Activated CD8-positive, alpha-beta memory T cell treated with anti-CD3 and anti-CD28 coated beads, Interleukin-2, amount 50 U/mL, for 1 hour (primary cell): ENCODE measurements around the gene MYBPC2.

ENCODE experiments used
- DNase-seq: peaks from one replicate; pipeline ENCODE4 v3.0.0-alpha.2; 2020; ENCODE audit errors: extremely low read depth

Gene MYBPC2

DNA sequence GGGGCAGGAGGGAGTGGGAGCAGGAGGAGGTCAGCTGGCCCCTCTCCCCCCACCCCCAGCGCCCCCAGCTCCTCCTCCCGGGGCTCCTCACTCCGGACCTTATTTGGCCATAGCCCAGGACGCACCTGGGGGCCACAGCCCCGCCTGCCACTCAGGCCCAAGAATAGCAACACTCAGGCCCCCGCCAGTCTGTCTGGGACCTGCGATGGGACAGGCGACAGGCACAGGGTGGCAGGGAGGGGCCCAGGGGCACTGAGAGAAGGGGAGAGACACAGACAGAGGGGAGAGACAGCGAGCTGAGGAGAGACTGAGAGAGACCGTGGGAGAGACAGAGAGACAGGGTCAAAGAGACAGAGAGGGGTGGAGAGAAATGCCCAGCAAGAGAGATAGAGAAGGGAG, 68.1 kb downstream of the MYBPC2 start:
- no peak for DNase-seq

DNA sequence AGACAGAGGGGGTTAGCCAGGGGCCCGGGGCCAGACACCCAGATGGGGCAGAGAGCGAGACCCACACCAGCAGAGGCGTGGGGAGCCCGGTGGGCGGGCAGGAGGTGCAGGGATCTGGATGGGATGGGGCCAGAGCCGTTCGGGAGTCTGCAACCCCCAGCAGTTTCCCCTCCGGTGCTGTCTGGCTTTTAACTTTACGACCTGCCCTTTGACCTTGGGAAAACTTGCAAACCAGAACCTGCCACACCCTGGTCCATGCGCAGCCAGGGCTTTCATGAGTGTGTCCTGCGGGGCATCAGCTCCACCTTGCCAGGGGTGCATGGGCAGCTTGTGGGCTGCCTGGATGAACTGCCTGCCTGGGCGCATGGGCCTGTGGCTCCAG, 68.5 kb downstream of the MYBPC2 start:
- no peak for DNase-seq

DNA sequence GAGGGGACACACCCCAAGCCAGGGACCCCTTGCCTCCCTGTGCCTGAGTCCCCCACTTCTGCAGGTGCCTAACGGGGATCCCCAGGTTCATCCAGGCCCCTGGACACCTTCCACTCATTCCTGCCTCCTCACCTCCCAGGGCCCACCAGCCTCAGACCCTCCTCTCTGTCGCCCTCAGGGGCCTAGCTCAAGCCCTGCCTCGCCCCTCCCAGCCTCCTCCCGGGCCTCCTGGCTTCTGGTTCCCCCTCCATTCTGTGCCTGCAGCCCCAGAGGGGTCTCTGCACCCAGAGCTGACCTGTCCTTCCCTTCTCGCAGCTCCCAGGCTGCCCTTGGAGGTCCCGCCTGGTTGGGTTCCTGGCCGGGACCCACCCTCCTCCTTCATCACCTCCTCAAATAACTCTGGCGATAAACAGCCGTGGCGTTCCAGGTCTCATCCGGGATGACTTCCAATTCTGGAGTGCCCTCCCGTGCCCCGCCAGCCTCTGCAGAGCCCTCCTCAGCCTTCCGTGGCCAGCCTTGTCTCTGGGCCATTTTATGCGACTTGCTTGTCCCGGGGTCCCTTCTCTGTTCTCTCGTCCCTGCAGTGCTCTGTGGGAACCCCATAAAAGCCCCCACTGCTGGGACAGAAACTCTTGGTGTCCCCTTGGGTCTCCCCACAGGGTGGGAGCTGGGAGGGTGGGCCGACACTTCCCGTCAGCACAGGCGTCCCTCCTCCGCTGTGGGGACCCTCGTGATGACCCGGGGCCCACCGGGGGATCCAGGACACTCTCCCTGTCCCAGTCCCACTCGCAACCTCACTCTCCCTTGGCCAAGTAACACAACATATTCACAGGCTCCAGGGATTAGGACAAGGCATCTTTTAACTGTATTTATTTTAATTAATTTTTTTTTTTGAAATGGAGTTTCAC, 69.1 kb downstream of the MYBPC2 start:
- DNase-seq: no peak

DNA sequence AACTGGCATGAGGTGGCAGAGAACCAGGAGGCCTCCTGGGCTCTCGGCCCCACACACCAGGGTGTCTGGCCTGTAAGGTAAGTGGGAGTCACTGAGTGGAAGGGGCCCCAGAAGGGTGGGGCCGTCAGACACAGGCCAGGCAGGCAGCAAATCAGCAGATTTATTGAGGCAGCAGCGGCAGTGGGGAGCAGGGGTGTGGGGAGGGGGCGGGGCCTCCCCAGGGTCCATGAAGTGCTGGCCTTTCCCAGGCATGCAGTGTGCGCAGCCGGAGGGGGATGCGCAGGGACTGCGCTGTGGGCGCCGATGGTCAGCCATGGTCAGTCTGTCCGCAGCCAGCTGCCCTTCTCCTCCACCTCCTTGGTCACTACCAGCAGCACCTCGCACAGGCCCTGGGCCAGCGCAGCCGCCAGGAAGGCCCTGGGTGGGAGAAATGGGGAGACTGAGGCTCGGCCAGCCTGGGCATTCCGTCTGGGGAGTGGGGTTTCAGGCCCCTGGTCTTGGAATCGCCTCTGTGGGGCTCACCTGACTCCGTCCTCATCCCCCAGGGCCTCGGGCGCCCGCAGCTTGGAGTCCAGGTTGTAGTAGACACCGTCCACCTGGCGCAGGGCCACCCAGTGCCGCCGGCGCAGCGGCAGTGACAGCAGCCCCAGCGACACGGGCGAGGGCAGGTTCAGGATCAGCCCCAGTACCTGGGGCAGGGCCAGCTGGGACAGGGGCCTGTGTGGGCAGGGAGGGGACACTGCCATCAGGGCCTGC, 73.3 kb downstream of the MYBPC2 start:
- DNase-seq: no peak

DNA sequence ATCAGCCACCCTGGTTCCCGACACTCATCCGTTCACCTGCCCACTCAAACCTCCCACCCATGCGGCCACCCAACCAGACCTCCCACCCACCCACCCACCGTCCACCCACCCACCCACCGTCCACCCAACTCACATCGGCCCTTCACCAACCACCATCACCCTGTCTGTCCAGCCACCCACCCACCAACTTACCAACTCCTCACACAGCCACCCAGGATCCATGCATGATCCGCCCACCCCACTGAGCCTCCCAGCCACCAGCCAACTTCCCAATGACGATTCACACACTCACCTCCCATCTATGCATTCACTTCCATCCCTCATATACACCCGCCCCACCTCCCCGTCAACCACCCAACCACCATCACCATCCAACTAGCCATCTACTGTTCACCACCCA, 74.0 kb downstream of the MYBPC2 start:
- DNase-seq: no peak

DNA sequence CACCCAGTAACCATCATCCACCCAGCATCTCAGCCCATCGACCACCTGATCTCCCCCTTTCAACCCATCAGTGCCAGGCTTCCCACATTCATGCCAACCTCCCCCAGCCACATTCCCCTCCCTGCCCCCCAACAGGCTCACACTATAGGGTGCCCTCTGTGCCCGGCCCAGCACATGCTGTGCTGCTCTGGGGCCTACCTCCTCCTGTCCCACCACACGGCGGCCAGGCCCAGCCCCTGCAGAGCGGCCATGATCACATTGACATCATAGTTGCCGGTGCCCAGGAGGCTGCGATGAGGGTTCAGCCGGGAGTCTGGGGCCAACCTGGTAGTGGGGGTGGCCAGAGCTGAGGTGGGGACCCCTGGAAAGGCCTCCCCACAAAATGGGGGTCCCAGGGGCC, 74.7 kb downstream of the MYBPC2 start:
- no peak for DNase-seq

DNA sequence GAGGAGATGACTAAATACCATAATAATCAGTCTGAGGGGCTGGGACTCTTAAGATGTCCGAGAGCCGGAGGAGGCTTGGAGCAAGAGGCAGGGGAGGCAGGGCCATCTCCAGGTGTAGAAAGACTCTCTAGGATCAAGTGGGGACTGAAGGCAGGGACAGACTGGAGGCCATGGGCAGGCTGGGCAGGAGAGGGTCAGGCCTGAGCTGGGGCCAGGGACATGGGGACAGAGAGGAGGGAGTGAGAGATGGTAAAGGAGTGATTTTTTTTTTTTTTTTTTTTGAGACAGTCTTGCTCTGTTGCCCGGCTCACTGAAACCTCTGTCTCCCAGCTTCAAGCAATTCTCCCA, 76.1 kb downstream of the MYBPC2 start:
- DNase-seq: no peak

DNA sequence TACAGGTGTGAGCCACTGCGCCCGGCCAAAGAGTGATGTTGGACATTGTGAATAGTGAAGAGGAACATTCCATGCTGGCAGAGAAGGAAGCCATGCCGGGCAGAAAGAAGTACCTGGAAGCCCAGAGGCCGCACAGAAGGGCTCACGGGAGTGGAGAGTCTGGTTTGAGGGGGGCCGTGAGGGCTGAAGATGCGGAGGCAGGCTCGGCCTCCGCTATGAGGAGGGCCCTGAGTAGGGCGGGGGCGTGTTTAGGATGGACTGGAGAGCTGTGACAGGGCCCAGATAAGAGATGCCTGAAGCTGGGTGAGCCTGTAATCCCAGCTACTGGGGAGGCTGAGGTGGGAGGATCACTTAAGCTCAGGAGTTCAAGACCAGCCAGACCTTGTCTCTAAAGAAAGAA, 76.7 kb downstream of the MYBPC2 start:
- no peak for DNase-seq

DNA sequence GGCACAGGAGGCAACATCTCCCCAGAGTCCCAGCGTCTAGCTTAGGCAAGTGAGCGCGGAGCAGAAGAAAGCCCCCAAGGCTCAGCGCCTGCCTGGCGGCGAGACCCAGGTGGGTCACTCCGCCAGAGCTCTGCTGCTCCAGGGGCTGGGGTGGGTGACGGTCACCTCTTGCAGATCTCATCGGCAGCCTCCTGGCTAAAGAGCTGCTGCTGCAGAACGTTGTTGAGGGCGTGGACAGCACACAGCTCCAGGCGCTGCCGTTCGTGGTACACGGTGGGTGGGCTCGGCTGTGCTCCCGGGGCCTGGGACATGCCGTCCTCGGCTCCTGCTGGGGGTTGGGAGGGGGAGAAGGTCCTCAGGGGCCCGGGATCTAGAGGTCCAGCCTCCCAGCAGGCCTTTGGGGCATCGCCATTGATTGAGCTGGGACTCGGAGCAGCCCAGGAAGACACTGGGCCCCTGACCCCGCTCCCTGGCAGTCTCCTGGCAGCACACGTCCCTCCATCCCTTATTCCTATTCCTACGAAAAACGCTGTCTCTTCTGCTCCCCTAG, 77.5 kb downstream of the MYBPC2 start:
- no peak for DNase-seq

DNA sequence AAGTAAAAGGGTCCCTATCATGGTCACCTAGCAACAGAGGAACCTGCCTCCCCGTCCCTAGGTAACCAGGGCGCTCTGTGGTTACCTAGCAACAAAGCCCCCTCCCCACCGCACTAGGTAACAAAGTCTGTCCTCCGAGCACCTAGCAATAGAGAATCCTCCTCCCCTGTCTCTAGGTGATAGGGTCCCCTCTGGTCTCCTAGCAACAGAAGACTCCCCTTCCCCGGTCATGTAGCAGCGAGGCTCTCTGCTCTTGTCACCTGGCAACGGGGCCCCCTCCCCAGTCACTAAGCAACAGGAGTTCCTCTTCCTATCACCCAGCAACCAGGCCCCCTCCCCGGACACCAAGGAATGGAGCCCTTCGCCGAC, 78.0 kb downstream of the MYBPC2 start:
- DNase-seq: no peak

DNA sequence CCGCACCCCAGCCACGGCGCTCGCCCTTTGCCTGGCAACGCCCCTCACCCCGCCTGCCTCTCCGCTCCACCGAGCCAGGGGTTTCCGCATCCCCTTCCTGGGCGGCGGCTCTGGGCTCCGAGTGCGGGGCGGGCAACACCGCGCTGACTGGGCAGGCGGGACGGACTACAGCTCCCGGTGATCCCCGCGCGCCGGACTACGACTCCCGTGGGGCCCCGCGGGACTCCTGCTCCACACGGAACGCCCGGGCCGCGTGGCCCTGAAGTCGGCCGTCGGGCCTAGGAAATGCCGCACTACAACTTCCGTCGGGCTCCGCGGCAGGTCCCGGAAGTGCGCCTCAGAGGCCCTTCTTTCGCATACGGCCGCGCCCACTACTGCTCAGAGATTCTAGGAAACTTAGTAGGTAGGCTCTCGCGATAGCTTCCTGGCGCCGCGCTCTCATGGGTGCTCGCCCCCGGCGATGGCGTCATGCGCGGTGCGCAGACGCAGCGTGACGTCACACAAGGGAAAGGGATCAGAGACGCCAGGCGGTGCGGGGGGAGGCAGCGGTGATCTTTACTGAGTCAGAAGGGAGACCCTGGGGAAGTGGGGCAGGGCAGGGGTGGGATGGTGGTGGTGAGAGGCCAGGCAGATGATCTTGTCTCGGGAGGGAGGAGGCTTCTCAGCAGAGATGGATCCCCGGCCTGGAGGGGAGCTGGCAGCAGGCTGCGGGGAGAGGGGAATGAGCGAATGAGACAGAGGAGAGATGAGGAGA, 78.6 kb downstream of the MYBPC2 start, which contains the start of gene JOSD2:
Gene JOSD2 (minus strand): TSS at position 123 of the 754 bp plus-strand sequence. CDS start 760 bp downstream, outside the sequence.
- DNase-seq: peak; percentile 98

DNA sequence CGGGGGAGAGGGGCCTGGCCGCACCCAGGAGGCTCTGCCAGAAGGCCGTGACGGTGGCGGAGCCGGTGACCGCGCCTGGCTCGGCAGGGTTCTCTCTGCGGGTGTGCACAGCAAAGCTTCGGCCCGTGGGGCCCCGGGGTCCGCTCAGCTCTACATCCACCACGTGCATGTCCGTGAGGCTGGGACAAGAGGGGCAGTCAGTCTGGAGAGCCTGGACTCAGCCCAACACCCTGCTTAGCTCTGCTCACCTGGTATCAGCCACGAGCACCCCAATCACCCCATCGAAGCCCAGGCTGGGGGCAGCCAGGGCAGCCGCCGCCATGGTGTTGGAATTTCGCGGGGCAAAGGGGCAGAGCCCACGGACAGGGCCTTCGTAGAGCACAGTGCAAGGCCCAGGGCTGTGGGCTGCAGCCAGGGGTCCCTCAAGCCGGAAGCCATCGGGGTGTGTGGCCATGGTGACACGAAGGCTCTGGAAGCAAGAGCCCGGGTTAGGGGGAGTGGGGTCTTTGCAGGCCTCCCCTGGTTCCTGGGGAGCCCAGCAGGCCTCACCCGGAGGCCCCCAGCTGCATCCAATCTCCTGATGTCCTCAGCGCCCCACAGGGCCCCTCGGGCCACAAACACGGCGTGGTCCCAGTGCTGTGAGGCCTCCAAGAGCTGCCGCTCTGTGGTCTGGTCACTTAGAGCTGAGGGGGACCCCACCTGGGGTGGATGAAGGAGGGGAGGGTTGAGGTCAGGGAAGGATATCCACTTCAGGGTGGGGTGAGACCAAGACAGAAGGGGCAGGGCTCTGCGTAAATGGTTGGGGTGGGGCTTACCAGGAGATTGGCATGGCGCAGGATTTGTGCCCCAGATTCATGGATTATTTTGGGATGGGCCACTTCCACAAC, 79.7 kb downstream of the MYBPC2 start:
- DNase-seq: no peak

DNA sequence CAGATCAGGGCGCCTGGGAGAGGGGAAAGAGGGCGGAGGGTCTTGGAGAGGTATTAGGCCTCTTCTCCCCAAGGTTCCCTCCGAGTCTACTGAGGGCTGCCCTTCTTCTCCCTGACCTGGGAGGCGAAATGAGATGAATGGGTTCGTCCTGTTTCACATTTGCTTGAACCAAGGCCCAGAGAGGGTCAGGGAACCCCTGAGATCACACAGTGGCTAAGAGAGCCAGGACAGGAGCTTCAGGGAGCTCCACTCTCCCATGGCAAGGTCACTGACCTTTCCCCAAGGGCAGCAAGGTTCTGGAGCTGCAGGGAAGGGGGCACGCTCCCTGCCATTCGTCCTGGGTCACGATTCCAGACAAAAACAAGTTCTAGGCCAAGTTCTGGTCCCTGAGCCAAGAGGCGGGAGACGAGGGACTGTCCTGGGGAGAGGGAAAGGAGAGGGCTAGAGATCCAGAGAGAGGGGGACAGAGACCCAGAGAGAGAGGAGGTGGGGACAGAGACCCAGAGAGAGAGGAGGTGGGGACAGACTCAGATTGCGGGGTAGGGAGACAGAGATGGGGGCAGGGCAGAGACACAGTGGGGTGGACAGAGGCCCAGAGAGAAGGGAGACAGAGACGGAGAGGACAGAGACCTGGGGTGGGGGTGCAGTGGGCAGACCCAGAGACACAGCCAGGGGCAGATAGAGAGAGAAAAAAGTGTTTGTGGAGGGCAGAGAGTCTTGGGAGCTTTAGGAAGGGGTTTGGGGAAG, 80.5 kb downstream of the MYBPC2 start:
- no peak for DNase-seq

DNA sequence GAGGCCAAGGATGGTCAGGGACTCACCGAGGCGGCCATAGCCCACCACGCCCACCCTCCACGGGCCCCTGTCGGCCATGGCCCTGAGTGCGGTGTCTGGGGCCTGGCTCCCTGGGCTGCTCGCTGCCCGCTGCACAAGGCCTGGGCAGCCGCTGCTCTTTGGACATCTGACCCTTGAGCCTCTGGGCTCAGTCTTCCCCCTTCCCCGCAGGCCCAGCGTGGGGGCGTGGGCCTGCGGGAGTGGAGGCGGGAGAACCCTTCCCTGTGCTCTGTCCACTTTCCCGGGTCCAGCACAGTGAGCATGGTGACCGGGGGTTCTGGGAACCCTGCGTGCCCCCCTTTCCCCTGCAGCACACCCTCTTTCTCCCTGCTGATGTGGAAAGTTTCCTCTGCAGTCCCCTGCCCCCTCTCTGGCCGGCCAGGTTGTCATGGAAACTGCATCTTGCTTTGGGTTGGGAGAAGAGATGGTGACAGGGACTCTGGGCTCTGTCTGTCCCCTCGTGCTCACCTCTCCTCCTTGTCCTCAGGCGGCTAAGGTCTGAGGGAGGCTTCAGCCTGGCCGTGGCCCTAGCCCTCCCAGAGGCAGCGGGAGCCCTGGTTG, 81.2 kb downstream of the MYBPC2 start, which contains the start of gene ASPDH:
Gene ASPDH (minus strand): TSS at position 168 of the 600 bp plus-strand sequence. CDS start 90 bp downstream, at position 78.
- no peak for DNase-seq

DNA sequence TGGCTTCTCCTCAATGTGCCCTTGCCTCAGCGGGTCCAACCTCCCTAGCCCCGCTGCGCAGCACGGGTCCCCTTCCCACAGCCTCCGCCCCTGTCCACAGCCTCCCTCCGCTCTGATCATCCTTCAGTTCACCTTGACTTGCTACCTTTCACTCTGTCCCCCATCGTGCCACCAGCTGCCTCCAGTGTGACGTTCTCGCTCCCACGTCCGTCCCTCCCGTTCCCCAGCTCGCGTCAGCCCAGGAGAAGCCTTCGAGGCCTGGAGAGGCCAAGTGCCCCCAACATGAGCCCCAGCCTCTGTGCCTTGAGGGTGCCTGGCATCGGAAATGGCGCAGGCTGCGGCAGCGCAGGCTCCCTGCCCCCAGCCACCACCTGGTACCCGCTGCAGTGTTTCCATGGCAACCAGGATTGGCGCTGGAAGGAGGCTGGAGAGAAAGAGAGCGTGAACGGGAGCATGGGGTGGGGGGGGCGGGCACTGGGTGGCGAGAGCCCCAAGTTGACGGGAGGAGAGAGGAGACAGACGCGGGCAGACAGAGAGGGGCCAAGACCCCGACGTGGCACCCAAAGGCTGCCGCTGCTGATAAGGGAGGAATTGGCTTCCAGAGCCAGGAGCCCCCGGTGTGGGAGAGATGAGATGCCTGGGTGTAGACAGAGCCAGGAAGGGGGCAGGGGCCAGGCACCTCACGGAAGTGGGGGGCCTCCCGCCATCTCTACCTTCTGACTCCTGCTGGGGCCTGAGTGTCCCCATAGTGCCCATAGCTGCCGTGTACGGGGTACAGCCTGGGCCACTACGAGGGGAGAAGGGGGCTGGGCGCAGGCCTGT, 81.9 kb downstream of the MYBPC2 start:
- no peak for DNase-seq

DNA sequence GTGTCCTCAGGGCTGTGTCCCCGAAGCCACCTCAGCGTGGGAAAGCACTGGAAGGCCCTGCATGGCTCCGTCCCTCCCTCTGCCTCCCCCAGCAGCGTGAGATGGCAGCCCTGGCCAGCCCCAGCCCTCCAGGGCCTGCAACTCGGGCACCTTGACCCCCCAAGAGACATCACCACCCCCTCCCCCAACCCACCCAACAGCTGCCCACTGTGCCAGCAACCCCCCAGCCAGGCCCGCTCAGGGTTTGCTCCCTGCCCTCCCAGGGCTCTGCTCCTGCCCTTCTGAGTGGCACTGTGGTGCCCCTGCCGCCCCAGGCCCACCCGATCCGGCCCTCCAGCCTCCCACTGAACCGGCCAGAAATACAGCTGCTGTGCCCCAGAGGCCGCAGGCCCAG, 82.5 kb downstream of the MYBPC2 start:
- DNase-seq: no peak
